GM19193 (cell line): ENCODE data around the gene TICAM2.

Source experiments
- POLR2A ChIP-seq: IDR thresholded peaks from 4 replicates; pipeline ENCODE4 v1.6.1; 2011; ENCODE audit not compliant: insufficient read depth, insufficient read length; ENCODE audit errors: extremely low read depth

TICAM2 gene

DNA sequence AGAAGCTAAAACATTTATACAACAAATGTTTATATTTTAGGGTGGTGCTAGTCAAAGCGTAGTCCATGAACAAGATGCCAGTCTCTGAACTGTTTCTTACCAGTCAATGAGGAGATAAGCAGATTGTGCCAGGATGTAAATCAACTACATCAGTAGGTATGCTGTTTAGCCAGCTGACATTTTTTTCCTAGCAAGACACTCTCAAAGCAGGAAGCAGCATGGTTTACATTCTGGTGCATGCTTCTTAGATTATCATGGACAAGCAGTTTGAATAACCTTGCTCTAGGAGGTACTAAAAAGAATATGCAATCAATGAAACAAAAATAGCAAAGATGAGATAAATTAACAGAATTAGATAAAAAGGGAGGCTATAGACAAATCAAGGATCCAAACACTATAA is 17.0 kb downstream of the TICAM2 start:
- TF ChIP-seq POLR2A, result no peak

DNA sequence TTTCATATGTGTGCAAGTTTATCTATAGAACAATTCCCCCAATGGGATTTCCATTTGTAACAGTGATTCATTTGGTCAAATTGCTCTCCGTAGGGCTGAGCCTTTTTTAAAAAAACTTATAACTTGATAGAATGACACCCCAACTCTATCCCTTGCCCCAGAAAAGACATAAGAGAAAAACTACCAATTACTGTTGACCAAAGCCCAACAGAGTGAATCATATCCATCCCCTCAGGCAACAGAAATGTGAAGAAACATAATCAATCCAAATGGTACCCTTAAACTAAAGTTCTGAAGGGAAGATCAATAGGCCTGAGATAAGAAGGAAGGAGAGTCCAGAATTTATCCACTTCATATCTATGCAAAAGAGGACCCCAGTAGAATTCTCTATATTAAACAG is 17.8 kb downstream of the TICAM2 start:
- TF ChIP-seq POLR2A, result no peak

DNA sequence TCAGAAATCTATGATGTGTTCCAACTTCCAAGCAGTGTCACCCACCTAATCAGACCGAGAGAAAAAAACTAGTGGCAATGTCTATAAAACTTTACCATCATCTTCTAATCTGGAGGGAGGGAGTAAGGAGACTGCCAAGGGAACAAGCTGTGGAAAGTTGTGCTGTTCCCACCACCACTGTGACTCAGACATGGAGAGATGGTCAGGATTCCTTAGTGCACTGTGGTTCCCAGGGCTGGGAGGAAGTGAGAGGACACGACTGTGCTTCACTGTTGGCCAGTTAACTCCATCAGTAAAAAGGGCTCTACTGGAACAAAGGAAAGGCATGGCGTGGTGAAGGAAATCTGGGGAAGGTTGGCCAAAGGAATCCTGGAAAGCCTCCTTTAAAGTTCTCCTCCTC is 18.8 kb downstream of the TICAM2 start:
- TF ChIP-seq POLR2A, result no peak

DNA sequence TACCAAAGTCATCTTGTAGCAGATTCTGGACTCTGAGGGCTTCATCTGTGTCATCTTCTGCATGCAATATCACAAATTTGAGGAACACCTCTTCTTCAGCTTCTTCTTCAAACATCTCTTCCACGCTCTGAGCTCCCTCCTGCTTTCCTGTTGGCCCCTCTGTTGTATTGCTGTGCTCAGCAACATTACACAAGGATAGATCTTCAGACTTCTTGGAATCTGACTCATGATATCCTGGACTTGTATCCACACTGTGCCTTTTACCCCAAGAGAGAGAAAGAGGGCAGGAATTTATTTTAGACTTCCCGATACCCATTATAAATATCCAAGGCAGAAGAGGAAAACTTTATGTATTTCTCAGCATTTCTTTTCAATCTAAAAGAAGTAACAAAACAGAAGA is 21.3 kb downstream of the TICAM2 start:
- no peak for TF ChIP-seq POLR2A

DNA sequence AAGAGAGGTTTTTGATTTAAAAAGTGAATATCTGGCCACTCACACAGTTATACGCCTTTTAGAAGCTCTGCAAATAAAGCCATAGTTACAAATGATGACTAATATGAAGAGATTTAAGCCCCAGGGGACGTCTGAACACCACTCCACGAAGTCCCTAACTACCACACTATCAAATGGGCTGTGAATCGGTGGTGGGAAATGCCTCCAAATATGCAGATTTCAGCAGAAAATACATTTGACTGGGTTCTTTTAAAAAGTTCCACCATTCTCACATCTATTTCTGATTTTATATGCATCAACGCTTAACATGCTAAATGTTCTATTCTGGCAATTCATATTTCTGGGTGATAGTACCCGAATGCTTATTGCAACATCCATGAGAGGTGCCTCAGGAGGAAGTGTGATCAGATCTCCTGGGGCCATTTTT is 22.5 kb downstream of the TICAM2 start:
- TF ChIP-seq POLR2A, result no peak

DNA sequence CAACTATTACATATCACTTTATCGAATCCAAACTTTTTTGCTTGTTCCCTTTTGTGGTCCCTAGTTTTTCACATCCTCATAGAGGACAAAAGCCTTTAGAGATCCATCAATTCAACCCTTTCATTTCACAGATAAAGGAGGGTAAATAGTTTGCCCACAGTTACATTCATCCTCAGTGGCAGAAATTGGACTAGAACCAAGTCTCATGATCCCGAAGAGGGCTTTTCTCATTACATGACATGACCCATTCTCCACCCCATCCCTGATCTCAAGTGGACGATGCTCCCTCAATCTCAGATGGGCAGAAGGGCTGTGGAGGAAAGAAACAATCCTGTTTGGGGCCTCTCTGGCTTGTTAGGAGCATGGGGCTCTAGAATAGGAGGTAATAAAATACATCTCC is 23.1 kb downstream of the TICAM2 start:
- TF ChIP-seq POLR2A, result no peak

DNA sequence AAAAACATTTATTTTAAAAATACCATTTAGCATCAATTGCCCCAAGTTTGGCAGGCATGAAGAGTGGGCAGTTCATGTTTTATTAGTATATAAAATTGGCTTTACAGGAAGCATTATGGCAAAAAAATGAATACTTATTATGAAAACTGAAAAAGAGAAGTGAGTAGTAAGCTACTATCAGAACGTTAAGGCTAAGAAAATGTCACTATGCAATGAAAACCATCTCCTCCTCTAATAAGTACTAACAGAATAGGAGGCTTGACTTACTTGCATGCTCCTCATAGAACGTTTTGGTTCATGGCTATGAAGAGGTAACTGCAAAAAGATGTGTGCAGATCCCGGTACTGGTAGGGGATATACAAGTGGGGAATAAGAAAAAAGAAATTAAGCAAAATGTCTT is 23.6 kb downstream of the TICAM2 start:
- TF ChIP-seq POLR2A, result no peak

DNA sequence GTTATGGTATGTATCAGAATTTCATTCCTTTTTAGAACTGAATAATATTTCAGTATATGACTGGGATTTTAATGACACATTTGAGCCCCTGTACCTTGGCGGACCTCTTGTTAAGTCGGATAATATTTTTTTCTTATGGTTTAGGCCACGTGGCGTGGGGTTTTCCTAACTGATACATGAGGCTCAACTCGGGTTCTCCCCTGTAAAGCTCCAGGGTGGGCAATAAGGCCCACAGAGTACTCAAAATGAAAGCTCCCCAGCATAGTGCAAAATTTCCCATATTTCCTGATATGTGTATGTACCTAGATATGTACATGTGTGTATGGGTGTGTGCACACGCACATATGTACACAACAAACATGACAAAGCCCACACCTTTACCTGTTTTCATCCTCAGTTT is 24.5 kb downstream of the TICAM2 start:
- TF ChIP-seq POLR2A, result no peak

DNA sequence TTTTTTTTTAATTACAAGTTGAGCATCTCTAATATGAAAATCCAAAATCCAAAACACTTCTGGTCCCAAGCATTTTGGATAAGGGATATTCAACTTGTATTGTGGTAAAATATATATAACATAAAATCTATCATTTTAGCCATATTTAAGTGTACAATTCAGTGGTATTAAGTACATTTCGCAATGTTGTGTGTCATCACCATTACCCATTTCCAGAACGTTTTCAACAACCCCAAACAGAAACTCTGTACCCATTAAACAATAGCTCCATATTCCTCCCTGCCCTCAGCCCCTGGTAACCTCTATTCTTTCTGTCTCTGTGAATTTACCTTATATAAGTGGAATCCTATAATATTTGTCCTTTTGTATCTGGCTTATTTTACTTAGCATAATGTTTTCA is 24.9 kb downstream of the TICAM2 start:
- TF ChIP-seq POLR2A, result no peak

DNA sequence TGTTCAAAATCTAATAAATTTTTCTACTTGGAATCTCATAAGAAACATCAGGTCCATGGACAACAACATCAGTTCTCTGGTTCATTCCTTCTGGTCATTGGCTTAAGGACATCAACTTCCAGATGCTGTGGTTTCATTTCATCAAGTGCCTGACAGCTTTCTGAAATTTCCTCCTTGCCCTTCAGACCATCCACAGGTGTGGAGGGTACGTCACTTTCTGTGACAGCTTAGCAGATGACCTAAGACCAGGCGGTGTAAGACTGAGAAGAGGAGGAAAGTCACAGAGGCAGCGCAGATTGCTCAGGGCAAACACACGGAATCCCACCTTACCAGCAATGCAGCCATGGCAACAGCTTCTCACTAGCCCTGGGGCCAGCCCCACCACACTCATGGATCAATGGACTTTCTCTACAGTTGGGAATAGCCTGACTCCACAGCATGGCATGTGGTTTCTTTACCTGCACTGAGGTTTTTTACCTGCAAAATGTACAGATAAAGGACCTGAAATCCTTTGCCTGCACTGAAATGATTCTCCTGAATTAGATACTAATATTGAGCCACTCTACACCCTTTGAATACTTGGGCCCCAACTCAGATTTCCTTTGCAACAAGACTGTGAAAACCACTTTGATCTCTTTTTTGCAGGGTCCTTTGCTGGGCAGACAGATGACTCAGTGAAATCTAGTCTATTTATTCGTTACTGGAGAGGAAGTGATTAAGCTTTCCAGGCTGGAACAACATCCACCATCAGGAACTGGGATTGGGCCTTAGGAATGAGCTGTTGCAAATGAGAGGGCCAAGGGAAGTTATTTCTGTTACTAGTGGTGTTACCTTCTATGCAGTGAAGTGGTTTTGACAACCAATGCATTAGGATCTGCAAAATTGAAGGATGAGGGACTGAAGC is 26.9 kb downstream of the TICAM2 start:
- TF ChIP-seq POLR2A, result no peak

DNA sequence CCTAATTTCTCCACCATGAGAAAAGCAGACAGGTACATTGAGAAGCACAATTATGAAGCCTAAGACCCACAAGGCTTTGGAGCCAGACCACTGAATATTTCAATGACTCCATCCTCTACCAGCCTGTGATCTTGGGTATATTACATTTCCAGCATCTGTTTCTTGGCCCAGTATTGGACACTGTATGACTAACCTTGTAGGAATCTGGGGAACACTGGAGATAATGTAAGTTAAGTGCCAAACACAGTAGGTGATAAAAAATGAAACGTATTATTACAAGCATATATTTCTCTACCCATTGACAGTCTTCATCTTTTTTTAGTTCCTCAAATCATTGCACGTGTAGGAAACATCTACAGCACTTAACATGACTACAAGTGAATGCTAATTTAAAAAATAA is 29.1 kb downstream of the TICAM2 start:
- TF ChIP-seq POLR2A, result no peak

DNA sequence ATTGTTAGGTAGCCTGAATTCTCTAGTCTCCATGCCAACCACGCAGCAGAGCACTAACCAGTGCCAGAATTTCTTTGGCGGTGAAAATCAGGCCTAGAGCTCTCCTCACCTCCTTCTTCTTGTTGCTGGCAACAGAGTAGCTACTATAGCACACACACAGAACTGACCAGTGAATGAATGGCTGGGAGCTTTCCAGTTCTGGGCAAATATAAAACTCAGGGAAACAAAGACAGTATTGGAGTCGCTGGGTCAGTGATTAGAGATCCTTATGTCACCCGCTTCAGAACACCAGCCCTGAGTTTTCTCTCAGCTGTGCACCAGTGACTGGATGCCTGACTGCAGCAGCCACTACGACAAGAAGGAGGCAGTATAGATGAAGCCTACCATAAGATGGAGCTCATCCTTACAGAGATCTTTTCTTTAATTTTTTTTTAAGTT is 30.8 kb downstream of the TICAM2 start:
- no peak for TF ChIP-seq POLR2A

DNA sequence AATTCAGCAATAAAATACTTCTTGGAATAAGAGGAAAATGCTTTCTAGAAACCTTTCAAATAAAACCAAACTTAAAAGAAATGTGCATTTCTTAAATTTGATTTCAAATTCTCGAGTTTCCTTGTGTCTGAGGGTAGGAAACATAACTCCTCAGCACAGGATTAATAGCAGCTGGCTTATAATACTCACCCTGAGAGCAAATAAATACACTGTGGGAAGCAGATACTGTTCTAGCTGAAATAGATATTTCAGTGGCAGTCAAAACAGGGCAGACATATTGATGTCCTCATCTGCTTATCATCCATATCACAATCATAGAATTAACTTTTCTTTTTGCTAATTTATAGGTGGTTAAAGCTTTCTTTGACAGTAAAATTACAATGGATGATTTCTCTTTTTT is 33.6 kb downstream of the TICAM2 start:
- no peak for TF ChIP-seq POLR2A

DNA sequence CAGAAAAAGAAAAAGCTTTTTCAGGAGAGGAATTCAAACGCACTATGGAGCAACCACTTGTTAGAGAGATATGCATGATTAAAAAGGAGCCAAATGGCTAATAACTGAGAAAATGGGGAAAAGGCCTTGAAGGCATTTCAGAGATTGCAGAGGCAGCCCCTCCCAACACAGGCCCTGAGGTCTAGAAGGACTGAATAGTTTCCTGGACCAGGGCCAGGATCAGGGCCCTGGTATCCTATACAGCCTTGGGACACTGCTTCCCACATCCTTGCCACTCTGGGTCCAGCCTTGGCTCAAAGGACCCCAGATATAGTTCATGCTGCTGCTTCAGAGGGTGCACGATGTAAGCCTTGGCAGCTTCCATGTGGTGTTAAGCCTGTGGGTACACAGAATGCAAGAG is 37.0 kb downstream of the TICAM2 start:
- no peak for TF ChIP-seq POLR2A

DNA sequence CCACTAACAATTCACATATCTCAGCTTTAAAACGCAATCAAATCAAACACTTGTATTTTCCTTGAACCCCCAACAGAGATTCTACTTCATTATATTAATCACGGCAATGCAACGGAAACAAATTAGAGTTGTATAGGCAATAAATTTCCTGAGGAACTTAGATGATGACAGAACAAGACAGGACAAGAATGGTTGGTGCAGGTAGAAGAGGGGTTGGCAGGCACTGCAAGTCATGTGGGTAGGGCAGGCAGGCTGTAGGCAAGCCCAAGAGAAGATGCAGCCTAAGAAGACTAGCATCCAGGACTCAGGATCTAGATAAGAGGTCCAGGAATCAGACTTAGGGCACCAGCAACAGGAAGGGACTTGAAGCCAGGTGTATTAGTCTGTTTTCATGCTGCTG is 41.1 kb downstream of the TICAM2 start:
- no peak for TF ChIP-seq POLR2A

DNA sequence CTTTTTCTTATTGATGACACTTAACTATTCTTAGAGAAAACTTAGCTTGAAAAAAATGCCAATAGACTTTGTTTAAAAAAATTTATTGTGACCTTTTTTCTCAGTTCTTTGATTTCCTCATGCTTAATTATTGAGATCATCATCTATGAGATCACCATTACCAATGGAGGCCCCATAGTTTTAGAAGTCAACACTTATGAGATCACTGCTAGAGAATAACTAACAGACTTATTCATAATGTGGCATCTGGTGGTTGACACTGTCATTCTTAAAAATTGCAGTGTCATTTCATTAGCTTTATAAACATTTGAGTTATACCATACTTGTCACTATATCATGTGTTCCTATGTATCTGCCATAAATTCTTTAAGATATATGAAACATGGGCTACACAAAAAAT is 42.8 kb downstream of the TICAM2 start:
- no peak for TF ChIP-seq POLR2A
